ENCODE data around the gene ASCC1. TPM values are rescaled to one million over a fixed set of nuclear protein-coding genes. Genes with fewer than 3 reads are reported as not detected.

ASCC1 gene
- total and polyA plus RNA-seq, 2 of the 4 experiments (the other 2 are of a cell fraction): 15.9 to 21.0 TPM

- no peak overlapping the region for H2AK9ac ChIP-seq (replicated peaks; ENCODE audit: low read depth, low read length, poor library complexity)
- H2BK5ac ChIP-seq (ENCODE audit: low read depth, low read length, poor library complexity, severe bottlenecking): no peak overlapping the region
- no peak overlapping the region for H3K27ac ChIP-seq (ENCODE audit: insufficient read depth, low read length)
- H3K9me3 ChIP-seq (ENCODE audit: control insufficient read depth, insufficient read depth, low read length): no peaks in the 10 kb centered on the region
- H2BK20ac ChIP-seq (ENCODE audit: low read depth, low read length): no peak overlapping the region
- peak overlapping the region; percentile 55 for H2AK5ac ChIP-seq (ENCODE audit: low read depth, low read length)
- H3K79me1 ChIP-seq (ENCODE audit: low read depth in 1 of 2, low read length in 2 of 2): no peaks in the 10 kb centered on the region; a peak in 1 of 4 replicates
- no peak overlapping the region for H3K56ac ChIP-seq (ENCODE audit: extremely low read depth, insufficient read depth, low read length)
- peak overlapping the region; percentile 7; the same call in 1 of the 2 replicates for H4K5ac ChIP-seq (ENCODE audit: low read depth, low read length)
- H2BK120ac ChIP-seq (ENCODE audit: low read depth, low read length): peak overlapping the region; percentile 32; the same call in 1 of the 2 replicates
- H3K9ac ChIP-seq (ENCODE audit: low read depth, low read length): no peak overlapping the region; the same call in 1 of the 2 replicates
- no peak for DNase-seq
- no peak overlapping the region for H3K4me2 ChIP-seq (ENCODE audit: low read depth, low read length)
- POLR2A ChIA-PET (ENCODE audit: unreplicated experiment): interaction anchor here (0.6 kb wide), 1 partner anchor 19 kb away, joined by 7 read pairs; no protein-coding TSS in a partner anchor
- H2AFZ ChIP-seq (replicated peaks; ENCODE audit: low read length, poor library complexity): peak overlapping the region; percentile 70
- CTCF ChIA-PET: no interaction called here
- peaks cover 3% of the 10 kb centered on the region; the same call in 1 of the 2 replicates for H4K20me1 ChIP-seq (ENCODE audit: insufficient read depth, low read length)
- H3K4me3 ChIP-seq (ENCODE audit: insufficient read depth, low read depth, low read length): no peak overlapping the region
- no peaks in the 10 kb centered on the region for H3K27me3 ChIP-seq (ENCODE audit: control insufficient read depth, insufficient read depth, low read length)
- WGBS, 2 experiments (ENCODE audit: extremely low coverage in 2 of 2, insufficient read length in 1 of 2): 63% methylated on average over 6 of the region's 10 CpGs; no CpG with 5 or more reads in 1 of the 2 experiments
- H3K36me3 ChIP-seq (ENCODE audit: control insufficient read depth, insufficient read depth, low read length): no peaks in the 10 kb centered on the region
- ATAC-seq (ENCODE audit: low read depth): no peak
- peaks cover 15% of the 10 kb centered on the region for H3K9me1 ChIP-seq (ENCODE audit: insufficient read depth, low read length)
- dilution Hi-C loops (cut with HindIII; ENCODE audit: low sequenced_read_pairs, unreplicated experiment): no loop called here
- in situ Hi-C loops (cut with MboI; ENCODE audit: low sequenced_read_pairs): loop anchor here (10.0 kb wide), 1 partner anchor 86 kb away; no protein-coding TSS in a partner anchor
- no peak overlapping the region; the same call in 1 of the 2 replicates for H3K23ac ChIP-seq (ENCODE audit: low read depth, low read length)
- peak overlapping the region; percentile 9; the same call in 1 of the 2 replicates for H3K4ac ChIP-seq (ENCODE audit: low read depth, low read length)
- H3K4me1 ChIP-seq (ENCODE audit: control insufficient read depth, insufficient read depth, low read length): peaks cover 20% of the 10 kb centered on the region
- no TSS peak for BruUV-seq (replicated peaks)
- no peak overlapping the region for H4K8ac ChIP-seq (ENCODE audit: low read depth in 2 of 2, low read length in 2 of 2)
- H4K91ac ChIP-seq (ENCODE audit: insufficient read depth, low read depth, low read length): peak overlapping the region; percentile 37; the same call in 1 of the 2 replicates
- H2BK15ac ChIP-seq (ENCODE audit: low read depth, low read length): no peak overlapping the region
- TF ChIP-seq MAFK (IDR thresholded peaks at IDR 0.05; ENCODE audit: low read depth, low read length) (no peak), ELK1 (IDR thresholded peaks at IDR 0.05; ENCODE audit: borderline replicate concordance, low read depth, low read length) (no peak), MAZ (IDR thresholded peaks at IDR 0.05; ENCODE audit: borderline replicate concordance, low read depth, low read length) (no peak), FOS (IDR thresholded peaks at IDR 0.05; ENCODE audit: low read depth, low read length) (no peak), SMC3 (IDR thresholded peaks at IDR 0.05; ENCODE audit: low read depth, low read length) (no peak), NFE2L2 (IDR thresholded peaks at IDR 0.05; ENCODE audit: low read depth, low read length) (no peak), CHD1 (IDR thresholded peaks at IDR 0.05; ENCODE audit: low read depth, low read length) (no peak)
- TF ChIP-seq, protein P1, sequence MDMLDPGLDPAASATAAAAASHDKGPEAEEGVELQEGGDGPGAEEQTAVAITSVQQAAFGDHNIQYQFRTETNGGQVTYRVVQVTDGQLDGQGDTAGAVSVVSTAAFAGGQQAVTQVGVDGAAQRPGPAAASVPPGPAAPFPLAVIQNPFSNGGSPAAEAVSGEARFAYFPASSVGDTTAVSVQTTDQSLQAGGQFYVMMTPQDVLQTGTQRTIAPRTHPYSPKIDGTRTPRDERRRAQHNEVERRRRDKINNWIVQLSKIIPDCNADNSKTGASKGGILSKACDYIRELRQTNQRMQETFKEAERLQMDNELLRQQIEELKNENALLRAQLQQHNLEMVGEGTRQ (IDR thresholded peaks at IDR 0.05; ENCODE audit: low read depth, low read length): no peak
- TF ChIP-seq, protein P2, sequence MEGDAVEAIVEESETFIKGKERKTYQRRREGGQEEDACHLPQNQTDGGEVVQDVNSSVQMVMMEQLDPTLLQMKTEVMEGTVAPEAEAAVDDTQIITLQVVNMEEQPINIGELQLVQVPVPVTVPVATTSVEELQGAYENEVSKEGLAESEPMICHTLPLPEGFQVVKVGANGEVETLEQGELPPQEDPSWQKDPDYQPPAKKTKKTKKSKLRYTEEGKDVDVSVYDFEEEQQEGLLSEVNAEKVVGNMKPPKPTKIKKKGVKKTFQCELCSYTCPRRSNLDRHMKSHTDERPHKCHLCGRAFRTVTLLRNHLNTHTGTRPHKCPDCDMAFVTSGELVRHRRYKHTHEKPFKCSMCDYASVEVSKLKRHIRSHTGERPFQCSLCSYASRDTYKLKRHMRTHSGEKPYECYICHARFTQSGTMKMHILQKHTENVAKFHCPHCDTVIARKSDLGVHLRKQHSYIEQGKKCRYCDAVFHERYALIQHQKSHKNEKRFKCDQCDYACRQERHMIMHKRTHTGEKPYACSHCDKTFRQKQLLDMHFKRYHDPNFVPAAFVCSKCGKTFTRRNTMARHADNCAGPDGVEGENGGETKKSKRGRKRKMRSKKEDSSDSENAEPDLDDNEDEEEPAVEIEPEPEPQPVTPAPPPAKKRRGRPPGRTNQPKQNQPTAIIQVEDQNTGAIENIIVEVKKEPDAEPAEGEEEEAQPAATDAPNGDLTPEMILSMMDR (conservative IDR thresholded peaks at IDR 0.05; ENCODE audit: low read depth, low read length): no peak
- H3K14ac ChIP-seq (replicated peaks; ENCODE audit: low read depth, low read length): no peak overlapping the region
- H3K18ac ChIP-seq (ENCODE audit: low read depth, low read length): no peak overlapping the region
- intact Hi-C loops (cut with micrococcal nuclease): no loop called here
Measured at GRCh38 chr10:72248468-72249151, 32.5 kb upstream of the ASCC1 start.

All from IMR-90 (cell line).